Activated T-helper 9 cell treated with anti-CD3 and anti-CD28 coated beads, Interleukin-2, amount 50 U/mL, for 16 hours (primary cell): Measurements from ENCODE around the gene POLR3GL.
"Not testable (repeated sequence)": the region's sequence is repeated elsewhere in the genome, so short reads cannot be mapped to it uniquely, and the experiment has no call there.

ENCODE experiments used
- DNase-seq: peaks from one replicate; pipeline ENCODE4 v3.0.0-alpha.2; 2020; ENCODE audit warnings: low read depth

Gene POLR3GL

DNA sequence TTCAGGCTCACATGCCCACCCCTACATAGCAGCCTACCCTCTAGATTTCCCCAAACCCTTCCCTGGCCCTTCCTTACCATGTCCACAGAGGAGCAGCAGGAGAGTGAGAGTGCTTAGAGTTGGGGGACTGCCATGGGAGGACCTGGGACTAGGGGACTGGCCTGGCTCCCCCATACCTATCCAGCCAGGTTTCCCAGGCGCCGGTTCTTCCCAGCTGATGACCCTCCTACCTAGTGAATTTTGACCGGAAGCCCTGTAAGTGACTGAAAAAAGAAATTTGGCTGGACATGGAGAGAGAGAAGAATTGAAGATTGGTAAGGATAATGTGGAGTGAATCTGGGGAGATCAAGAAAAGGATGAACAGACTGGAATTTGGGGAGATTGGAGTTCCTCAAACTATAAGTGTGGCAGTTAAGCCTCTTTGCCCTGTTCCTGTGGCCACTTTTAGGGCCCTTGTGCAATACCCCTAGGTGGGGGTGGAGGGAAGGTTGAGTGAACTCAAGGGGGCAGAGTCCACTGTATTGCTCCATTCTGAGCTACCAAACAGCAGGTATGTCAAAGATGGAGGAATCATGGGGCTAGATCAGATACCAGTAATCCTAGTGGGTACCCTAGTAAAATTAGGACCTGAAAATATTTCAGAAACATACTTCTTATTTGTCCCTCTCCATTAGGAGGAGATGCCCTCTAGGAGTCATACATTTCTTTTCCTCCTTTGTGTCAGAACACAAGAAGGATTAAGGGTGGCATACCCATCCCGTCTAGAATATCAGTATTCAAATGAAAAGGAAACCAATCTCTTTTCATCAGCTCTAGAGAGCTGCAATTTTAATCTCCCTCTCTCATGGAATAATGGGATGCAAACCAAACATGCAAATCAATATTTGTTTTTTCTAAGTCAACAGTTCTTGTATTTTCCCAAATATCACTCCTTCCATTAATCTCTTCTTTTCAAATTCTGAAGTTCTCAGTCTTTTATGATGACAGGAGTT is 55.9 kb downstream of the POLR3GL start:
- DNase-seq, result no peak

DNA sequence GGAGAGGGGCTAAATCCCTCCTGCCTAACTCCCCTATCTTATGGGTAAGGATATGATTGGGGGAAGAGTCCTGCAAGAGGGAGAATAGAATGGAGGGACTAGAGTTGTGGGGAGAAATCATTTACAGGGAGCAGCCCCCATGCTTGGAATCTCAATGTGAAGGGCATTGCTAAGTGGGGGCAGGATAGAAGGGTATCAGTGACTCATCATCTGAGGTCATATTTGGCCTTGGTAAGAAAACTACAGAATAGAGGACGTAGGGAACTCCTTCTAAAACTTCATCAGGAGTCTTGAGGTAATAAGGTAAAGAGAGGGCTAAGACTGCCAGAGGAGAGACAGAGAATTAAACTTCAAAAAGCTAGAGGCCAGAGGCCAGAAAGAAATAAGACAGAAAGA is 56.6 kb downstream of the POLR3GL start:
- no peak for DNase-seq

DNA sequence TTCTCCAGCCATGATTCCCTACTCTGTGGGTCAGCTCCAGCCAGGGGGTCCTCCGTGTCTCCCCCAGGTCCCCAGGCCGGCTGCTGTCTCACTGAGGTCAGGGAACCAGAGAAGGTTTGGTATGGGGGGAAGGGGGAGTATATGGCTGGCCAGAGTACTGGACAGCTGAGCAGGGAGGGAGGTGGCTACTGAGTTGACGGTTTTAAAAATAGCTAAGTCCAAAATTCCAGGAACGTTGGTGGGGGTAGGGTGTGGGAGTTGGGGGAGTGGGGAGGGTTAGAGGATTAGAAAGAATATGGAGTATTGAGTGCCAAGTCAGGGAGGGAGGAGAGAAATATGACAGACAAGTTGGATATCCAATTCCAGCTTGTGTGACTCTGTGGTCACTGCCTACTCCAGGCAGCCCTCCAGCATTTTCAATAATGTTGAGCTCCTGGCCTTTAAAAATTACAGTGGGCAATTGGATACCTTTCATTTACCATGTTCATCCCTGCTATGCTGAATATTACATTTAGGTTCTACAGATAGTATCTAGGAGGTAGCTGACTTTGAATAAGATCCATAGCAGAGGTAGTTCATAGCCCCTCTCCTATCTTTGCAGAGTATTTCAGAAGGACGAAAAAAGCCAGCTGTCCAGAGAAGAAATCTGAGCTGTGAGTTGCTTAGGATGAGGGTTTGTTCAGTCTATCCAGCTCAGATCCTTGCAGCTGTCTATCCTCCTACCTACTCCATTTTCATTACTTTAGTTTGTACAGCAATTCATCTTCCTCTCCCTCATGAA is 57.3 kb downstream of the POLR3GL start, which contains the start of gene HJV:
Gene HJV, minus strand, starts transcription at position 114 of the 781 bp plus-strand sequence. CDS start 1,504 bp downstream, outside the sequence.
- no peak for DNase-seq

DNA sequence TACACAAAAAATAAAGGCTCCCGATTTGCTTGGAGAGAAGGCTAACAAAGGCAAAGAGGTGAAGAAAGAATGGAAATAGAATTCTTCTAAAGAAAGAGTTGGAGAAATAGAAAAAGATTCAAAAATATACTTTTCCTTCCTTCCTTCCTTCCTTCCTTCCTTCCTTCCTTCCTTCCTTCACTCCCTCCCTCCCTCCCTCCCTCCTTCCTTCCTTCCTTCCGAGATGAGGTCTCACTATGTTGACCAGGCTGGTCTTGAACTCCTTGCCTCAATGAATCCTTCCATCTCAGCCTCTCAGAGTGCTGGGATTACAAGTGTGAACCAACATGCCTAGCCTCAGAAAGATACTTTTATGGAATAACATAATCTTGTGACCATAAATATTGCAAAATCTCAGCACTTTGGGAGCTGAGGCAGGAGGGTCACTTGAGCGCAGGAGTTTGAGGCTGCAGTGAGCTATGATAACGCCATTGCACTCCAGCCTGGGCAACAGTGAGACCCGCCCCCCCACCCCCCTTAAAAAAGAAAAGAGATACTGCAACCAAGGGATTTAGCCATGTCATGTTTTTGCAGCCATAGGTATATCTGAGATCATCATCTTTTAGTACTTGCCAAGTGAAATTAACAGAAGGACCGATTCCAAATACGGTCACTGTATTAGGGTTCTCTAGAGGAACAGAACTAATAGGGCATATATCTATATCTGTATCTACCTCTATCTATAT is 58.1 kb downstream of the POLR3GL start:
- DNase-seq, result no peak

DNA sequence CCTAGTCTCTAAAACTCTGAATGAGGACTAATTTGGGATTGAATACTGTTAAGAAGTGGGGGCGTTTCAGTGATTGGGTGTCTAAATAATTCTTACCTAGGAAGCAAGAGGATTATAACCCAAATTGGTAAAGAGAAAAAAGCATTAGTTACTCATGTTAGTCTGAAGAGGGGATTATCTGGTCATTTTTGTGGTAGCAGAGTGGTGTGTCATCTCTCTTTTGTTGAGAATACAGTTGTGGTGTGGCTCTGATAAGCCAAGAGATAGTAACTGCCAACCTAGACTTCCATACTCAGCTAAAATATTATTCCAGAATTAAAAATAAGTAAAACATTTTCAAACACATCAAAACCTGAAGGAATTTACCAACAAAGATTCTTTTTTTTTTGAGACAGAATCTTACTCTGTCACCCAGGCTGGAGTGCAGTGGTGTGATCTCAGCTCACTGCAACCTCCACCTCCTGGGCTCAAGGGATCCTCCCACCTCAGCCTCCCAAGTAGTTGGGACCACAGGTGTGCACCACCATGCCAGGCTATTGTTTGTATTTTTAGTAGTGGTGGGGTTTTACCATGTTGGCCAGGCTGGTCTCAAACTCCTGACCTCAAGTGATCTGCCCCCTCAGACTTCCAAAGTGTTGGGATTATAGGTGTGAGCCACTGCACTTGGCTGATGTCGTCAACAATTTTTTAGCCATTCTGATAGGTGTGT is 61.5 kb downstream of the POLR3GL start:
- not testable (repeated sequence) for DNase-seq

DNA sequence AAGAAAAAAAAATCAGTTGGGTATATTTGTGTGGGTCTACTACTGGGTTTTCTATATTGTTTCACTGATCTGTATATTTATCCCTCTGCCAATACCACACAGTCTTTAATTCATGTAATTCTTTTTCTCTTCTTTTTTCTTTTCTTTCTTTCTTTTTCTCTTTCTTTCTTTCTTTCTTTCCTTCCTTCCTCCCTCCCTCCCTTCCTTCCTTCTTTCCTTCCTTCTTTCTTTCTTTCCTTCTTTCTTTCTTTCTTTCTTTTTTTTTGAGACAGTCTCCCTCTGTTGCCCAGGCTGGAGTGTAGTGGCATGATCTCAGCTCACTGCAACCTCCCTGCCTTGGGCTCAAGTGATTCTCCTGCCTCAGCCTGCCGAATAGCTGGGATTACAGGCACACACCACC is 62.2 kb downstream of the POLR3GL start:
- not testable (repeated sequence) for DNase-seq
